ENCODE measurements around the gene TMEM9. TPM values are rescaled to one million over a fixed set of nuclear protein-coding genes. Genes with fewer than 3 reads are reported as not detected.

Gene TMEM9
- total RNA-seq, 4 donors from 2014 or later, result 88.9 to 190 (median 133) TPM

DNA sequence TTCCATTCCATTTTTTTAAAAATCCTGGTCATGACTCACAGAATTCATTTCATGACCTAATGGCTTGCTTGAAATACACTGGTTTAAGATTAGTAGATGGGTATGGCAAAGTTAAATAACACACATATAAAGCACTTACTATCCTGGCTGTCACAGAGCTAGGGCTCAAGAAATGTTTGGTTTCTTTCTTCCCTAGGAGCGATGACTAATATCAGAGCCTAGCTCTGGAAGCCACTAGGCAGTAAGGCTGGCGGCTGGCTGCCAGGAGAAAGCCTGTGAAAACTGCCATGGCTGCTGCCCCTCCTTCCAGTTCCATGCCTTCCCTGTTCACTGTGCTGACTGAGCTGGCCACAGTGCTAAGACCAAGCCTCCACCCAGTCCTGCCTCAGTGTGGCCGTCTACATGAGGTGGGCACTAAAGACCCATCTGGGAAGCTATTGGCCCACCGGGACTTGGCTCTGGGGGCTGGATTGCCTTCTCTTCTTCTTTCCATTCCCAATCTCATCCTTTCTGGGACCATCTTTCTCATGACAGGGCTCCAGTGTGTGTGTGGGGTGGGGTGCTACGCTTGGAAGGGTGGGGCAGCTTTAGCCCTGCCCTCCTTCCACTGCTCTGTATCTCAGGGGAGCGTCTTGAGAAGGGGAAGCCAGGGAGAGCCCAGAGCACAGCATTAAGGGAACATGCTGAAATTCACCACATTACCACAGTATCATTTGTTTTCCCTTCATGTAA, 16.5 kb downstream of the TMEM9 start:
- intact Hi-C loops (cut with DNase I), result no loop called here
- WGBS, 2 donors, result 79 to 81% methylated on average over 6 of the region's 6 CpGs
- Histone ChIP-seq H3K27ac (no peak overlapping the region), H3K9me3 (no peaks in the 10 kb centered on the region), H3K4me3 (replicated peaks in 1 of 3) (no peak overlapping the region), H3K36me3 (peaks cover 18 to 24% of the 10 kb centered on the region in 2 donors), H3K27me3 (no peaks in the 10 kb centered on the region), H3K4me1 (no peaks in the 10 kb centered on the region)
- TF ChIP-seq, protein P1, sequence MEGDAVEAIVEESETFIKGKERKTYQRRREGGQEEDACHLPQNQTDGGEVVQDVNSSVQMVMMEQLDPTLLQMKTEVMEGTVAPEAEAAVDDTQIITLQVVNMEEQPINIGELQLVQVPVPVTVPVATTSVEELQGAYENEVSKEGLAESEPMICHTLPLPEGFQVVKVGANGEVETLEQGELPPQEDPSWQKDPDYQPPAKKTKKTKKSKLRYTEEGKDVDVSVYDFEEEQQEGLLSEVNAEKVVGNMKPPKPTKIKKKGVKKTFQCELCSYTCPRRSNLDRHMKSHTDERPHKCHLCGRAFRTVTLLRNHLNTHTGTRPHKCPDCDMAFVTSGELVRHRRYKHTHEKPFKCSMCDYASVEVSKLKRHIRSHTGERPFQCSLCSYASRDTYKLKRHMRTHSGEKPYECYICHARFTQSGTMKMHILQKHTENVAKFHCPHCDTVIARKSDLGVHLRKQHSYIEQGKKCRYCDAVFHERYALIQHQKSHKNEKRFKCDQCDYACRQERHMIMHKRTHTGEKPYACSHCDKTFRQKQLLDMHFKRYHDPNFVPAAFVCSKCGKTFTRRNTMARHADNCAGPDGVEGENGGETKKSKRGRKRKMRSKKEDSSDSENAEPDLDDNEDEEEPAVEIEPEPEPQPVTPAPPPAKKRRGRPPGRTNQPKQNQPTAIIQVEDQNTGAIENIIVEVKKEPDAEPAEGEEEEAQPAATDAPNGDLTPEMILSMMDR (IDR thresholded peaks at IDR 0.05), result no peak
- no peak for TF ChIP-seq POLR2A (IDR thresholded peaks at IDR 0.05)
- peak; percentile 22 to 37 for DNase-seq

- intact Hi-C loops (cut with DNase I), result no loop called here
- Histone ChIP-seq H3K4me3 (replicated peaks in 1 of 3) (no peak overlapping the region), H3K27me3 (no peaks in the 10 kb centered on the region), H3K4me1 (no peaks in the 10 kb centered on the region), H3K36me3 (peaks cover 17 to 21% of the 10 kb centered on the region in 2 donors), H3K9me3 (no peaks in the 10 kb centered on the region), H3K27ac (no peak overlapping the region)
- no peak for DNase-seq
- 95 to 98% methylated on average over 5 of the region's 7 CpGs for WGBS, 2 donors
- TF ChIP-seq POLR2A (IDR thresholded peaks at IDR 0.05), result no peak
These were observed 17.3 kb downstream of the TMEM9 start for GRCh38 chr1:201137024-201137392.

- H3K36me3 ChIP-seq, result peaks cover 17 to 21% of the 10 kb centered on the region in 2 donors
- H3K27ac ChIP-seq, result no peak overlapping the region
- no peak for DNase-seq
- no peaks in the 10 kb centered on the region for H3K27me3 ChIP-seq
- TF ChIP-seq, protein P1 (IDR thresholded peaks at IDR 0.05), result no peak
- no peak for TF ChIP-seq POLR2A (IDR thresholded peaks at IDR 0.05)
- WGBS, 2 donors, result 80 to 81% methylated on average over 8 of the region's 8 CpGs
- H3K4me1 ChIP-seq, result no peaks in the 10 kb centered on the region
- H3K9me3 ChIP-seq, result no peaks in the 10 kb centered on the region
- no peak overlapping the region for H3K4me3 ChIP-seq (replicated peaks in 1 of 3)
- intact Hi-C loops (cut with DNase I), result no loop called here
These were observed 17.8 kb downstream of the TMEM9 start for GRCh38 chr1:201136355-201137023.

- peaks cover 10 to 17% of the 10 kb centered on the region in 2 donors for H3K36me3 ChIP-seq
These were observed 19.9 kb downstream of the TMEM9 start for GRCh38 chr1:201134405-201134804.

DNA sequence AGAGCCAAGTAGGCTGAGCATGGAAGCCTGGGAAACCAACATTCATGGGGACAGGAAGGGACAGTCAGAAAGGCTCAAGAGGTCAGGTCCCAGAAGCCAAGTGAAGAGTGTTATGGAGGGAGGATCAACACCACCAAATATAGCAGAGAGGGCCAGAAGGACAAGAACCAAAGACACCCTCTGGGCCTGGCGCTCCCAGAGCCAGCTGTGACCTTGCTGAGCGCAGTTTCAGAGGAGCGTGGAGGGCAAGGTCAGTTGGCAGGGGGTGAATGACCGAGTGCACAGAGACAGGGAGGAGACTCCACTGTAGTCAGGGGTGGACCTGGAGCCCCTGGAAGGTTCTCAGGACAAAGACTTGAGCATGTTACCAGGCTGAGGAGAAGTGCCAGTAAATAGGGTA, 22.9 kb downstream of the TMEM9 start:
- Histone ChIP-seq H3K9me3 (no peaks in the 10 kb centered on the region), H3K27me3 (no peaks in the 10 kb centered on the region), H3K4me3 (replicated peaks in 1 of 3) (no peak overlapping the region), H3K4me1 (no peaks in the 10 kb centered on the region), H3K27ac (no peak overlapping the region), H3K36me3 (peaks cover 10 to 17% of the 10 kb centered on the region in 2 donors)
- WGBS, 2 donors, result 65 to 73% methylated on average over 4 of the region's 4 CpGs
- no peak for DNase-seq
- TF ChIP-seq POLR2A (IDR thresholded peaks at IDR 0.05), result no peak
- TF ChIP-seq, protein P1 (IDR thresholded peaks at IDR 0.05), result no peak
- intact Hi-C loops (cut with DNase I), result no loop called here

More at GRCh38 chr1:201134405-201134804, 19.9 kb downstream of the TMEM9 start:
- Histone ChIP-seq H3K27ac (no peak overlapping the region), H3K9me3 (no peaks in the 10 kb centered on the region), H3K4me1 (no peaks in the 10 kb centered on the region), H3K27me3 (no peaks in the 10 kb centered on the region), H3K4me3 (replicated peaks in 1 of 3) (no peak overlapping the region)
- no peak for DNase-seq
- WGBS, 2 donors, result 86 to 97% methylated on average over 6 of the region's 6 CpGs
- intact Hi-C loops (cut with DNase I), result no loop called here
- TF ChIP-seq, protein P1 (IDR thresholded peaks at IDR 0.05), result no peak
- TF ChIP-seq POLR2A (IDR thresholded peaks at IDR 0.05), result no peak
